ENCODE data around the gene DVL2. TPM values are rescaled to one million over a fixed set of nuclear protein-coding genes. Genes with fewer than 3 reads are reported as not detected.

DVL2 gene
- total and polyA plus RNA-seq, 2 of the 13 experiments (the other 11 are each of a cell fraction or from before 2014, with no cell fraction given) = 5.7 to 38.2 TPM

GRCh38 chr17:7217113-7217987, 17.0 kb downstream of the DVL2 start:
- intact Hi-C loops (cut with micrococcal nuclease; ENCODE audit: unreplicated experiment) (no loop called here), in situ Hi-C loops (cut with HindIII; ENCODE audit: extremely low pct_ligation_motif_present, low pct_unique_long_range_greater_than_20kb) (loop anchor here (5.0 kb wide), 1 partner anchor 40 kb away; the partner anchor contains the start of gene ASGR1)
- peaks cover 14% of the 10 kb centered on the region for H3K79me2 ChIP-seq (ENCODE audit: insufficient read depth, low read length)
- WGBS (ENCODE audit: low lambda C conversion rate) = 11% methylated on average over 32 of the region's 32 CpGs
- TF ChIP-seq ZNF652 (CRISPR knock-in tag; IDR thresholded peaks at IDR 0.05; ENCODE audit: borderline replicate concordance, low read depth) (peak; percentile 94), ZNF740 (CRISPR knock-in tag; IDR thresholded peaks at IDR 0.05) (peak; percentile 65; the same call in 1 of the 2 replicates), ZSCAN25 (CRISPR knock-in tag; IDR thresholded peaks at IDR 0.05) (peak; percentile 95), ZNF75D (CRISPR knock-in tag; IDR thresholded peaks at IDR 0.05; ENCODE audit: borderline replicate concordance) (no peak), XBP1 (CRISPR knock-in tag; IDR thresholded peaks at IDR 0.05) (no peak), THAP11 (CRISPR knock-in tag; IDR thresholded peaks at IDR 0.05) (0 out of 2 replicates have a peak, but pooled peaks have one; percentile 34), ZNF263 (CRISPR knock-in tag; IDR thresholded peaks at IDR 0.05) (peak; percentile 67)
- TF ChIP-seq, protein P1, sequence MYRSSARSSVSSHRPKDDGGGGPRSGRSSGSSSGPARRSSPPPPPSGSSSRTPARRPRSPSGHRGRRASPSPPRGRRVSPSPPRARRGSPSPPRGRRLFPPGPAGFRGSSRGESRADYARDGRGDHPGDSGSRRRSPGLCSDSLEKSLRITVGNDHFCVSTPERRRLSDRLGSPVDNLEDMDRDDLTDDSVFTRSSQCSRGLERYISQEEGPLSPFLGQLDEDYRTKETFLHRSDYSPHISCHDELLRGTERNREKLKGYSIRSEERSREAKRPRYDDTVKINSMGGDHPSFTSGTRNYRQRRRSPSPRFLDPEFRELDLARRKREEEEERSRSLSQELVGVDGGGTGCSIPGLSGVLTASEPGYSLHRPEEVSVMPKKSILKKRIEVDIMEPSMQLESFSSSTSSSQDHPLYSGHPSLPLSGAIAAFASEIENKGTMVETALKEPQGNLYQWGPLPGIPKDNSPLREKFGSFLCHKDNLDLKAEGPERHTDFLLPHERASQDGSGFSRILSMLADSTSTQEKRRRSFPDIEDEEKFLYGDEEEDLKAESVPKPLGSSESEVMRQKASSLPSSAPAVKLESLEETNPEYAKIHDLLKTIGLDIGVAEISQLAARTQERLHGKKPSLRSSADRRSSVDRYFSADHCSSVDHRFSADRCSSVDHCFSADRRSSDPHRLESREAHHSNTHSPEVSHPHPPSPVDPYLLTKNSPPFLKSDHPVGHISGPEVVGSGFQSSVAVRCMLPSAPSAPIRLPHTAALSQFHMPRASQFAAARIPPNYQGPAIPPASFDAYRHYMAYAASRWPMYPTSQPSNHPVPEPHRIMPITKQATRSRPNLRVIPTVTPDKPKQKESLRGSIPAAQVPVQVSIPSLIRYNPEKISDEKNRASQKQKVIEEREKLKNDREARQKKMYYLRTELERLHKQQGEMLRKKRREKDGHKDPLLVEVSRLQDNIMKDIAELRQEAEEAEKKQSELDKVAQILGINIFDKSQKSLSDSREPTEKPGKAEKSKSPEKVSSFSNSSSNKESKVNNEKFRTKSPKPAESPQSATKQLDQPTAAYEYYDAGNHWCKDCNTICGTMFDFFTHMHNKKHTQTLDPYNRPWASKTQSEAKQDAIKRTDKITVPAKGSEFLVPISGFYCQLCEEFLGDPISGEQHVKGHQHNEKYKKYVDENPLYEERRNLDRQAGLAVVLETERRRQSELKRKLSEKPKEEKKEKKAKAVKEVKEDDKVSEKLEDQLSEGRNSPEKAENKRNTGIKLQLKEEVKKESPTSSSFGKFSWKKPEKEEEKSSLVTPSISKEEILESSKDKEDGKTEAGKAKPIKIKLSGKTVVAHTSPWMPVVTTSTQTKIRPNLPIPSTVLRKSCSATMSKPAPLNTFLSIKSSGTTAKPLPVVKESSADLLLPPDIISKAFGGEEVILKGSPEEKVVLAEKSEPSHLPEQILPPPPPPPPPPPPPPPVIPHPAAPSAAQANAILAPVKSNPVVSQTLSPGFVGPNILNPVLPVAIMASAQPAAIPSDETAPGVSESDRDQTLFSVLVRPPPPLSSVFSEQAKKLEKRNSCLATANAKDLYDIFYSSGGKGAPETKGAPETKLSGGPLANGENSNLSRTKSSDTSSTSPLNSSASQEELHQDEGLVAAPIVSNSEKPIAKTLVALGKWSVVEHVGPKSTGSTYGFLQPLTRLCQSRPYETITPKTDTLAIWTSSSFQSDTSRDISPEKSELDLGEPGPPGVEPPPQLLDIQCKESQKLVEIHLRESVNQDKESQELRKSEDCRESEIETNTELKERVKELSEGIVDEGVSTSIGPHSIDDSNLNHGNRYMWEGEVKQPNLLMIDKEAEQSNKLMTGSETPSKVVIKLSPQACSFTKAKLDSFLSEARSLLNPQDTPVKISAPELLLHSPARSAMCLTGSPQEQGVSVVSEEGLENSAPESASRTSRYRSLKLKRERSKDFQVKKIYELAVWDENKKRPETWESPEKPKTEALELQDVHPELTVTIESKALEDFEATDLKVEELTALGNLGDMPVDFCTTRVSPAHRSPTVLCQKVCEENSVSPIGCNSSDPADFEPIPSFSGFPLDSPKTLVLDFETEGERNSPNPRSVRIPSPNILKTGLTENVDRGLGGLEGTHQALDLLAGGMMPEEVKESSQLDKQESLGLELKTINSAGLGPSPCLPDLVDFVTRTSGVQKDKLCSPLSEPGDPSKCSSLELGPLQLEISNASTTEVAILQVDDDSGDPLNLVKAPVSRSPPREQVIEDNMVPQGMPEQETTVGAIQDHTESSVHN (CRISPR knock-in tag; IDR thresholded peaks at IDR 0.05) = no peak
- TF ChIP-seq, protein P2, sequence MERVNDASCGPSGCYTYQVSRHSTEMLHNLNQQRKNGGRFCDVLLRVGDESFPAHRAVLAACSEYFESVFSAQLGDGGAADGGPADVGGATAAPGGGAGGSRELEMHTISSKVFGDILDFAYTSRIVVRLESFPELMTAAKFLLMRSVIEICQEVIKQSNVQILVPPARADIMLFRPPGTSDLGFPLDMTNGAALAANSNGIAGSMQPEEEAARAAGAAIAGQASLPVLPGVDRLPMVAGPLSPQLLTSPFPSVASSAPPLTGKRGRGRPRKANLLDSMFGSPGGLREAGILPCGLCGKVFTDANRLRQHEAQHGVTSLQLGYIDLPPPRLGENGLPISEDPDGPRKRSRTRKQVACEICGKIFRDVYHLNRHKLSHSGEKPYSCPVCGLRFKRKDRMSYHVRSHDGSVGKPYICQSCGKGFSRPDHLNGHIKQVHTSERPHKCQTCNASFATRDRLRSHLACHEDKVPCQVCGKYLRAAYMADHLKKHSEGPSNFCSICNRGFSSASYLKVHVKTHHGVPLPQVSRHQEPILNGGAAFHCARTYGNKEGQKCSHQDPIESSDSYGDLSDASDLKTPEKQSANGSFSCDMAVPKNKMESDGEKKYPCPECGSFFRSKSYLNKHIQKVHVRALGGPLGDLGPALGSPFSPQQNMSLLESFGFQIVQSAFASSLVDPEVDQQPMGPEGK (CRISPR knock-in tag; IDR thresholded peaks at IDR 0.05) = peak; percentile 42; the same call in 1 of the 2 replicates
- H3K9me3 ChIP-seq (ENCODE audit: low read length) = no peaks in the 10 kb centered on the region
- H3K4me1 ChIP-seq (ENCODE audit: insufficient read depth, low read length) = peaks cover 75% of the 10 kb centered on the region
- peak overlapping the region in 2 of 3 experiments; percentile 26 to 90; a peak in 4 of 6 replicates for H3K4me3 ChIP-seq (replicated peaks in 1 of 3; ENCODE audit: insufficient read depth in 1 of 3, low read depth in 2 of 3, low read length in 3 of 3)
- ChIA-PET POLR2A (interaction anchor here (1.7 to 4.3 kb wide), 2 partner anchors 17 to 39 kb away, joined by 5 to 76 read pairs; partner anchors contain the start of genes ASGR1 and DVL2), CTCF (ENCODE audit: low intra/inter-chr PET ratio, low total read pairs) (no interaction called here)
- FAIRE-seq (no peak), ATAC-seq (no peak), DNase-seq (ENCODE audit: low spot score) (no peak)
- H3K27me3 ChIP-seq (ENCODE audit: control insufficient read depth in 1 of 2, insufficient read depth in 2 of 2, low read length in 2 of 2) = peaks cover 0 to 4% of the 10 kb centered on the region in 2 experiments; a peak in 2 of 5 replicates
- H3K27ac ChIP-seq (ENCODE audit: extremely low read length, insufficient read depth, low read length) = no peak overlapping the region
- peaks cover 4 to 15% of the 10 kb centered on the region in 2 experiments; a peak in 4 of 5 replicates for H3K36me3 ChIP-seq (replicated peaks in 1 of 2; ENCODE audit: control insufficient read depth in 1 of 2, insufficient read depth in 2 of 2, low read length in 2 of 2)
- H3K4me2 ChIP-seq (ENCODE audit: low read depth, low read length) = peak overlapping the region; percentile 99
- no peak overlapping the region for H2AFZ ChIP-seq (ENCODE audit: low read length)
- BruUV-seq (replicated peaks) = no TSS peak
- H4K20me1 ChIP-seq (ENCODE audit: insufficient read depth, low read length) = peaks cover 10% of the 10 kb centered on the region; the same call in 1 of the 2 replicates
- H3K9ac ChIP-seq (ENCODE audit: insufficient read depth, low read depth, low read length) = no peak overlapping the region

Data from HepG2 (cell line).